ENCODE measurements around the gene RFC3. TPM values are rescaled to one million over a fixed set of nuclear protein-coding genes. Genes with fewer than 3 reads are reported as not detected.

RFC3 gene
- total and polyA plus RNA-seq, 2 experiments from 2014 or later = 12.7 to 13.9 TPM

GRCh38 chr13:33789739-33790138 is 28.2 kb upstream of the RFC3 start:
- Histone ChIP-seq H3K27ac (no peak overlapping the region), H3K27me3 (no peaks in the 10 kb centered on the region), H3K9me3 (ENCODE audit: low read depth) (no peaks in the 10 kb centered on the region), H3K4me3 (no peak overlapping the region), H3K4me1 (ENCODE audit: low read depth) (no peaks in the 10 kb centered on the region), H3K36me3 (no peaks in the 10 kb centered on the region)
- TF ChIP-seq, protein P1, sequence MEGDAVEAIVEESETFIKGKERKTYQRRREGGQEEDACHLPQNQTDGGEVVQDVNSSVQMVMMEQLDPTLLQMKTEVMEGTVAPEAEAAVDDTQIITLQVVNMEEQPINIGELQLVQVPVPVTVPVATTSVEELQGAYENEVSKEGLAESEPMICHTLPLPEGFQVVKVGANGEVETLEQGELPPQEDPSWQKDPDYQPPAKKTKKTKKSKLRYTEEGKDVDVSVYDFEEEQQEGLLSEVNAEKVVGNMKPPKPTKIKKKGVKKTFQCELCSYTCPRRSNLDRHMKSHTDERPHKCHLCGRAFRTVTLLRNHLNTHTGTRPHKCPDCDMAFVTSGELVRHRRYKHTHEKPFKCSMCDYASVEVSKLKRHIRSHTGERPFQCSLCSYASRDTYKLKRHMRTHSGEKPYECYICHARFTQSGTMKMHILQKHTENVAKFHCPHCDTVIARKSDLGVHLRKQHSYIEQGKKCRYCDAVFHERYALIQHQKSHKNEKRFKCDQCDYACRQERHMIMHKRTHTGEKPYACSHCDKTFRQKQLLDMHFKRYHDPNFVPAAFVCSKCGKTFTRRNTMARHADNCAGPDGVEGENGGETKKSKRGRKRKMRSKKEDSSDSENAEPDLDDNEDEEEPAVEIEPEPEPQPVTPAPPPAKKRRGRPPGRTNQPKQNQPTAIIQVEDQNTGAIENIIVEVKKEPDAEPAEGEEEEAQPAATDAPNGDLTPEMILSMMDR (IDR thresholded peaks at IDR 0.05; ENCODE audit: low read depth, low read length) = no peak
- no peak for DNase-seq (ENCODE audit: low read depth in 1 of 2, low spot score in 1 of 2)

- Histone ChIP-seq H3K9me3 (ENCODE audit: low read depth) (no peaks in the 10 kb centered on the region), H3K27ac (no peak overlapping the region), H3K36me3 (no peaks in the 10 kb centered on the region), H3K4me3 (no peak overlapping the region), H3K27me3 (no peaks in the 10 kb centered on the region), H3K4me1 (ENCODE audit: low read depth) (no peaks in the 10 kb centered on the region)
- DNase-seq (ENCODE audit: low read depth in 1 of 2, low spot score in 1 of 2) = no peak
- TF ChIP-seq, protein P1 (IDR thresholded peaks at IDR 0.05; ENCODE audit: low read depth, low read length) = no peak
These were observed 24.2 kb upstream of the RFC3 start for GRCh38 chr13:33793726-33794125.

GRCh38 chr13:33794576-33794975 is 23.4 kb upstream of the RFC3 start:
- Histone ChIP-seq H3K36me3 (no peaks in the 10 kb centered on the region), H3K27ac (no peak overlapping the region), H3K9me3 (ENCODE audit: low read depth) (no peaks in the 10 kb centered on the region), H3K4me1 (ENCODE audit: low read depth) (no peaks in the 10 kb centered on the region), H3K4me3 (no peak overlapping the region), H3K27me3 (no peaks in the 10 kb centered on the region)
- no peak for DNase-seq (ENCODE audit: low read depth in 1 of 2, low spot score in 1 of 2)
- TF ChIP-seq, protein P1 (IDR thresholded peaks at IDR 0.05; ENCODE audit: low read depth, low read length) = no peak

GRCh38 chr13:33796095-33796494 is 21.9 kb upstream of the RFC3 start:
- TF ChIP-seq, protein P1 (IDR thresholded peaks at IDR 0.05; ENCODE audit: low read depth, low read length) = no peak
- Histone ChIP-seq H3K36me3 (no peaks in the 10 kb centered on the region), H3K4me3 (no peak overlapping the region), H3K4me1 (ENCODE audit: low read depth) (no peaks in the 10 kb centered on the region), H3K9me3 (ENCODE audit: low read depth) (no peaks in the 10 kb centered on the region), H3K27me3 (no peaks in the 10 kb centered on the region), H3K27ac (no peak overlapping the region)
- DNase-seq (ENCODE audit: low read depth in 1 of 2, low spot score in 1 of 2) = no peak

- no peak overlapping the region for H3K27ac ChIP-seq
- no peaks in the 10 kb centered on the region for H3K9me3 ChIP-seq (ENCODE audit: low read depth)
- H3K27me3 ChIP-seq = no peaks in the 10 kb centered on the region
- no peak overlapping the region for H3K4me3 ChIP-seq
- TF ChIP-seq, protein P1 (IDR thresholded peaks at IDR 0.05; ENCODE audit: low read depth, low read length) = no peak
- H3K36me3 ChIP-seq = no peaks in the 10 kb centered on the region
- no peaks in the 10 kb centered on the region for H3K4me1 ChIP-seq (ENCODE audit: low read depth)
- DNase-seq (ENCODE audit: low read depth in 1 of 2, low spot score in 1 of 2) = peak in 1 of 2 donors; percentile 21
These were observed 20.3 kb upstream of the RFC3 start for GRCh38 chr13:33797622-33798021.

GRCh38 chr13:33798023-33798422 is 19.9 kb upstream of the RFC3 start:
- no peaks in the 10 kb centered on the region for H3K9me3 ChIP-seq (ENCODE audit: low read depth)

More at GRCh38 chr13:33798023-33798422, 19.9 kb upstream of the RFC3 start:
- TF ChIP-seq, protein P1 (IDR thresholded peaks at IDR 0.05; ENCODE audit: low read depth, low read length) = no peak
- H3K27me3 ChIP-seq = no peaks in the 10 kb centered on the region
- H3K4me1 ChIP-seq (ENCODE audit: low read depth) = no peaks in the 10 kb centered on the region
- no peak overlapping the region for H3K27ac ChIP-seq
- H3K4me3 ChIP-seq = no peak overlapping the region
- DNase-seq (ENCODE audit: low read depth in 1 of 2, low spot score in 1 of 2) = no peak
- H3K36me3 ChIP-seq = no peaks in the 10 kb centered on the region

Data from cardiac muscle cell (in vitro differentiated cells and primary cell).